ENCODE measurements around the gene SPAG16.

- no peak for TF ChIP-seq YY1 (IDR thresholded peaks at IDR 0.05; ENCODE audit: low read depth)
- no peak for TF ChIP-seq EP300 (IDR thresholded peaks at IDR 0.05; ENCODE audit: borderline replicate concordance in 1 of 2, low read depth in 1 of 2, low read length in 1 of 2)
Observed at GRCh38 chr2:214127170-214127569, 842.9 kb downstream of the SPAG16 start.
